ENCODE measurements around the gene PPAN.

Gene PPAN

DNA sequence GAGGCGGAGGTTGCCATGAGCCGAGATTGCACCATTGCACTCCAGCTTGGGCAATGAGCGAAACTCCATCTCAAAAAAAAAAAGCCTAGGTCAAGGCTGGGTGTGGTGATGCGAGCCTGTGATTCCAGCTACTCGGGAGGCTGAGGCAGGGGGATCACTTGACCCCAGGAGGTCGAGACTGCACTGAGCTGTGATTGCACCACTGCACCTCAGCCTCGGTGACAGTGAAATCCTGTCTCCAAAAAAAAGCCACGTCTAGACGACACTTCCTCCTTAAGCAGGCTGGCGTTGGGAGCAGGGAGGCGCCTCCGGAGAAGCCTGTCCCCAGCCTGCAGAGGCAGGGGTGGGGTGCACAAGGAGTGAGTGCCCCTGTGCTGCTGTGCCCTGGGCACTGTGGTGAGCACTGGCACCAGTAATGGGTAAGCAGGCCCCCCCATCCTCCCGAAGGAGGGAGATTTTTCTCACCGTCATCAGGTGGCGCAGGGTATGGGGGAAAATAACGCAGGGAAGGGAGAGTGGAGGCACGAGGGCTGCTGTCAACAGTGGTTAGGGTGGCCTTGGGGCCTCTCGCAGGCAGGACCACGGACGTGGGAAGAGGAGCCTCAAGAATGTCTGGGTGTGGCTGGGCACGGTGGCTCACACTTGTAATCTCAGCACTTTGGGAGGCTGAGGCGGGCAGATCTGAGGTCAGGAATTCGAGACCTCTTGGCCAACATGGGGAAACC is 6.0 kb downstream of the PPAN start:
- intact Hi-C loops (cut with DNase I), result no loop called here
- peak in 1 of 10 donors; percentile 73 for DNase-seq

DNA sequence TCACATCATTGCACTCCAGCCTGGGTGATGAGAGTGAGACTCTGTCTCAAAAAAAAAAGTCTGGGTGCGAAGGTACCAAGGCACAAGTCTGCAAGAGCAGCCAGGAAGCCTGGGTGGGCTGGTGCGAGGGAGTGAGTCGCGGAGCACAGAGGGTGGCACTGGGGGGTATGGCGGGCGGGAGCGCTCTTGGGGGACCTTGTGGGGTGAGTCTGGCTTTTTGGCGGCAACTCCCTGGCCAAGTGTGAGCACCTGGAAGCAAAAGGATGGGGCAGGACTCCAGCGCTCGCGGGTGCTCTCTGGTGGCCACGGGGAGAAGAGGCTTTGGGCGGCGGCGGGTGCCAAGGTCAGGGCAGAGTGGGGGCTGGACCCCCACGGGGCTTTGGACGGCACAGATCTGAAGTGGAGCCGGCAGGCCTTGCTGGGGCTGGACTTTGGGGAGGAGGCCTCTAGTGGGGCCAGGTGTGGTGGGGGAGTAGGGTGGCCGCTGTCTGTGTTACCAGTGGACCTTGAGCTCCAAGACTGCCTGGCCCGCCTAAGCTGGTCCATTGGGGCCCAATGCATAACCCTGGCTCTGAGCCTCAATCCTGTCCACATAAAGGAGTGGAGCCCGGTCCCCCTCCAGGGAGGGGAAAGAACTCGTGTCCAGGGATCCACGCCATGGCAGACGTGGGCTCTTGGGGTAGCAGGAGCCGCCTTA is 6.9 kb downstream of the PPAN start:
- intact Hi-C loops (cut with DNase I), result no loop called here
- peak in 4 of 10 donors; percentile 30 to 91 (median 59) for DNase-seq

DNA sequence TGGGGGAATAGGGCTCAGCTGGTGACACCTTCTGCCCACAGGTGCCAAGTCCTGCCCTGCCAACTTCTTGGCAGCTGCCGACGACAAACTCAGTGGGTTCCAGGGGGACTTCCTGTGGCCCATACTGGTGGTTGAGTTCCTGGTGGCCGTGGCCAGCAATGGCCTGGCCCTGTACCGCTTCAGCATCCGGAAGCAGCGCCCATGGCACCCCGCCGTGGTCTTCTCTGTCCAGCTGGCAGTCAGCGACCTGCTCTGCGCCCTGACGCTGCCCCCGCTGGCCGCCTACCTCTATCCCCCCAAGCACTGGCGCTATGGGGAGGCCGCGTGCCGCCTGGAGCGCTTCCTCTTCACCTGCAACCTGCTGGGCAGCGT is 7.4 kb downstream of the PPAN start:
- intact Hi-C loops (cut with DNase I), result no loop called here
- peak in 1 of 10 donors; percentile 82 for DNase-seq

DNA sequence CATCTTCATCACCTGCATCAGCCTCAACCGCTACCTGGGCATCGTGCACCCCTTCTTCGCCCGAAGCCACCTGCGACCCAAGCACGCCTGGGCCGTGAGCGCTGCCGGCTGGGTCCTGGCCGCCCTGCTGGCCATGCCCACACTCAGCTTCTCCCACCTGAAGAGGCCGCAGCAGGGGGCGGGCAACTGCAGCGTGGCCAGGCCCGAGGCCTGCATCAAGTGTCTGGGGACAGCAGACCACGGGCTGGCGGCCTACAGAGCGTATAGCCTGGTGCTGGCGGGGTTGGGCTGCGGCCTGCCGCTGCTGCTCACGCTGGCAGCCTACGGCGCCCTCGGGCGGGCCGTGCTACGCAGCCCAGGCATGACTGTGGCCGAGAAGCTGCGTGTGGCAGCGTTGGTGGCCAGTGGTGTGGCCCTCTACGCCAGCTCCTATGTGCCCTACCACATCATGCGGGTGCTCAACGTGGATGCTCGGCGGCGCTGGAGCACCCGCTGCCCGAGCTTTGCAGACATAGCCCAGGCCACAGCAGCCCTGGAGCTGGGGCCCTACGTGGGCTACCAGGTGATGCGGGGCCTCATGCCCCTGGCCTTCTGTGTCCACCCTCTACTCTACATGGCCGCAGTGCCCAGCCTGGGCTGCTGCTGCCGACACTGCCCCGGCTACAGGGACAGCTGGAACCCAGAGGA is 7.9 kb downstream of the PPAN start:
- DNase-seq, result peak in 1 of 10 donors; percentile 78
- intact Hi-C loops (cut with DNase I), result no loop called here

DNA sequence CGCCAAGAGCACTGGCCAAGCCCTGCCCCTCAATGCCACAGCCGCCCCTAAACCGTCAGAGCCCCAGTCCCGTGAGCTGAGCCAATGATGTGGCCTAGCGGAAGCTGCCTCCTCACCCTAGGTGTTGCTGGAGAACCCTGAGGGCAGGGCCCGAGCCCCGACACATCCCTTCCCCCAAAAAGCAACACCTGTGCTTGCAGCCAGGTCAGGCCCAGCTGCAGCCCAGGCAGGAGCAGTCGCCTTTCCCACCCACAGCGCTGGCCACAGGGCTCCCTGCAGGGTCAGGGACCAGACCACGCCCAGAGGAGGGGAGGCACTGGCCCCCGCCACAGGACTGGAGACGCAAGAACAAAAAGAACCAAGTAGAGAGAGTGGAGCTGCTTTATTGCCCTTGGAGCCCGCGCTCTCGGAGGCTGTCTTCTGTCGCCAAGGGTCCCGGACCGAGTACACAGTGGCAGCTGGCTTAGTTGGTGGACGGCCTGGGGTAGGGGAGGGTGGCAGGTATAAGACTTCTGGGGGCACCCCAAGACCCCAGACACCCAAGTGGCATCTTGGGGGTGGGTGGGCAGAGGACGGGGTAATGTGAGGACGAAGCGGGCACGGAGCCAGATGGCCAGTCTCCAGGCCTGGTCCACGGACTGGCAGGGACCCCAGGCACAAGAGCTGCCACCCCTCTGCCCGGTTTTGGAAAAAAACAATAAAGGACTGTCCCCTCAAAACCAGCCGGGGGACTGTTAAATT is 8.7 kb downstream of the PPAN start:
- intact Hi-C loops (cut with DNase I), result loop anchor here (5.0 kb wide), 1 partner anchor 137 kb away; the partner anchor contains the start of gene MRPL4
- DNase-seq, result peak in 1 of 10 donors; percentile 79

DNA sequence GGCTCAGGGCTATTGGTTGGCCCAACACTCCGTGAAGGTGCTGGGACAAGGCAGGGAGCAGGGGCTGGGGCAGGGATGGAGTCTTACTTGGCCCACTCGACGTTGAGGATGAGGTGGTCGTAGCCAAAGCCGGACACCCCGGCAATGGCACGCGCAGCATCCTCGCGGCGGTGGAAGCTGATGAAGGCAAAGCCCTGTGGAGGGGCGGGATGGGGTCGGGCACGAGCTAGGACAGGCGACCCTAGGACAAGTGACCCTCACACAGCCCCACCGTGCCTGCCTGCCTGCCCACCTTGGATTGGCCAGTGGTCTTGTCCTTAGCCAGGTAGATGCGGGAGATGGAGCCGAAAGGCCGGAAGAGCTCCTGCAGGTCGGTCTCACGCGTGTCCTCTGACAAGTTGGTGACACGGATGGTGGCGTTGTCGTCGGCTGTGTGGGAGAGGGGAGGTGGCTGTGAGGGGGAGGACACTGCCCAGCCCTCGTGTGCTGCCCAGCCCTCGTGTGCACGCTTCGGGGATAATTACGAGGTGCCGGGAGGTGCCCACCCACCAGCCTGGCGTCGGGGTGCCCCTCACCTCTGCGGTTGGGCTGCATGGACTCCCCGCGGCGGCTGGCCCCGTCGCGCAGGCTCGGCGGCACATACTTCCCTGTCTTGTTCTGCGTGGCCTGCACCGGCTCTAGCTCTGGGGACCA is 9.4 kb downstream of the PPAN start:
- intact Hi-C loops (cut with DNase I), result loop anchor here (5.0 kb wide), 1 partner anchor 137 kb away; the partner anchor contains the start of gene MRPL4
- DNase-seq, result peak in 1 of 10 donors; percentile 79

DNA sequence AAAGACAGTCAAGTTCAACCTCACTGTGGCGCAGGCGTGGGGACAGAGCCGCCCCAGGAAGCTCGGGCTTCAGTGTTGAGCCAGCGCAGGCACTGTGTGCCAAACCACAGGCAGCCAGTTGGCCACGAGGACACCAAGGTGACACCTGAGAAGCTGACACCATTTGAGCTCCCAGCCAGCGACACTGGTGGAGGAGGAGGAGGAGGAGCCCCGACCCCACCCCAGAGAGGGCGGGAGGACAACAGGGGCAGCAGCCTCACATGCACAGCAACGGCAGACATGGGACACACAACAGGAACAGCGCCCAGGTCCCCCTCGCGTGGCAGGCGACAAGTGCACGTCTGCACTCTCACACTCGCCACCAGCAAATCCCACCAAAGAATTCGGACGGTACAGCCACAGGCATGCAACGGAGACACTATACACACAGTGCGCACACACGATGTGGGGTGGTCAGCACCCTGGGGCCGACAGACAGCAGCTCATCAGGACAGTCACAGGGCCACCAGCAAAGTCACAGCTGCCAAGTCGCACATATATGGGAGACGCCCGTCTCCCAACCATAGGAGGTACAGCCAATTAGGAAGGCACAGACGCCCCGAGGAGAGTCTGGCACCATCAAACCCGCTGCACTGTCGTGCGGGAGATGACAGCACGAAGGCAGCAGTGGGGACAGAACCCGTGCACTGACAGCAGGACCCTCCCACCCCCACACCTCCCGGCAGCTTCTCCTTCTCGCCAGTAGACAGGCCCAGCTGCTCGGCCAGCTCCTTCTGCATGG is 10.1 kb downstream of the PPAN start:
- intact Hi-C loops (cut with DNase I), result loop anchor here (5.0 kb wide), 1 partner anchor 136 kb away; the partner anchor contains the start of gene MRPL4
- peak in 1 of 10 donors; percentile 79 for DNase-seq

DNA sequence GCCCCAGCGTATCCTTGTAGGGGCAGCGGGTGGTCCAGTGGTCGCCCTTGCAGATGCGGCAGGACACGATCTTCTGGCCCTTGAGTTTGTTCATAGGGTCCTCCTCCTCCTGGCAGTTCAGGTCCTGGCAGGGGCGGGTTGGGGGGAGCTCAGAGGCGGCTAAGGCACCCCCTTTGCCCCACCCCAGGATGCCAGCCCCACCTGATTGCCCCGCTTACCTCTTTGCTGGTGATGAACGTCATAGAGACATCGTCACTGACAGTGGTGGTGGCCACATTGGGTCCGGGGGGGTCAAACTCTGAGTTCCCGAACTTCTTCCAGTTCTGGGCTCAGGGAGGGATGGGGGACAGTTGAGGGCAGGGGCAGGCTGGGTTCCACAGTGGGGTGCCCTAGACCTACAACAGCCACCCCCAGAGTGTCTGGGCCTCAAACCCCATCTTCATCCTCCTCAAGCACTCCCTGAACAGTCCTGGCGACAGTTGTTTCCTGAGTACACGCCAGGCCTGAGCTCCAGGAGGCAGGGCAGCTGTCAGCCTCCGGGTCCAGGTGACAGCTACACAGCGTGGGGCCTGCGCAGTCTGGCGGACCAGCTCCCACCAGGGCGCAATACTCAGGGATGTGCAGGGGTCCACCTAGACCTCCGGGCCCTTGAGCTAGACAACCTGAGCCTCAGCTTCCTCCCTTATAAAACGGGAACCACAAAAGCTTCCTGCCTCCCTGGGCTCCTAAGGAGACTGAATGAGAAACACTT is 10.9 kb downstream of the PPAN start:
- DNase-seq, result peak in 1 of 10 donors; percentile 70
- intact Hi-C loops (cut with DNase I), result loop anchor here (5.0 kb wide), 1 partner anchor 135 kb away; the partner anchor contains the start of gene MRPL4

DNA sequence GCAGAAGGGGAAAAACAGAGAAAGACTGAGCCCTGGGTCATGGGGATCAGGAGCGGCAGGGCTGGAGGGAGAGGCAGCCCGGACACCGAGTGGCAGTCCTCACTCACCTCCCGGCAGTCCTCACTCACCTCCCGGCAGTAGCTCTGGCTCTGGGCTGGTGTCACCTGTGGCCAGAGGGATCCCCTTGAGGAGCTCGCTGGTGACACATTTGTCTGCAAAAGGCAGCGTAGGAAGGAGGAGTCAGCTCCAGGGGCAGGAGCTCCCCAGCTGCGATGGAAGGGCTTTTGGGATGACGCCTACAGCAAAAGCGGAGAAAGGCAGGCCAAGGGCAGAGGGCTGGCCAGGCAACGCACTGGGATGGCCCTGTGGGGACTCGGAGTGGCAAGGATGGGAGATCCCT is 12.8 kb downstream of the PPAN start:
- intact Hi-C loops (cut with DNase I), result loop anchor here (5.0 kb wide), 1 partner anchor 133 kb away; the partner anchor contains the start of gene MRPL4
- peak in 1 of 10 donors; percentile 52 for DNase-seq

DNA sequence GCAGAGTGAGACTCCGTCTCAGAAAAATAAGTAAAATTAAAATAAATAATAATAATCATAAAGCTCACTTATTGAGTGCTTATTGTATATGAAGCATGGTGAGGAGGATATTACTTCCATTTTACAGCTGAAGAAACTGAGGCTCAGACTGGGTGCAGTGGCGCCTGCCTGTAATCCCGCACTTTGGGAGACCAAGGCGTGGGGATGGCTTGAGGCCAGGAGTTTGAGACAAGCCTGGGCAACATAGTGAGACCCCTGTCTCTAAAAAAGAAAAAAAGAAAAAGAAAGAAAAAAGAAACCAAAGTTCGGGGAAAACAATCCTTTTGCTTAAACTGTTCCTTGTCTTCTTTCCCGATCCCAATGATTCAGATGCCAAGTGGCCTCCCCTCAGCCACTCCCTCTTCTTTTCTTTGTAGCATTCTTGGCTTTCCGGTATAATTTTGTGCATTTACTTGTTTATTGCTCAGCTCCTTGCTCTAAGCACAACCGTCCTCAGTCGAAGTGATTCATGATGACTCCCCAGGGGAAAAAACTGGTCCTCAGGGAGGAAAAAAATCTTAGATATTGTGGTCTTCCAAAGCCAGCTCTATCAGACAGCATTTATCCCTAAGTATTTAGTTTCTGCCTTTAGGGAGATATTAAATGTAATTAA is 14.5 kb downstream of the PPAN start:
- no peak for DNase-seq
- intact Hi-C loops (cut with DNase I), result no loop called here

DNA sequence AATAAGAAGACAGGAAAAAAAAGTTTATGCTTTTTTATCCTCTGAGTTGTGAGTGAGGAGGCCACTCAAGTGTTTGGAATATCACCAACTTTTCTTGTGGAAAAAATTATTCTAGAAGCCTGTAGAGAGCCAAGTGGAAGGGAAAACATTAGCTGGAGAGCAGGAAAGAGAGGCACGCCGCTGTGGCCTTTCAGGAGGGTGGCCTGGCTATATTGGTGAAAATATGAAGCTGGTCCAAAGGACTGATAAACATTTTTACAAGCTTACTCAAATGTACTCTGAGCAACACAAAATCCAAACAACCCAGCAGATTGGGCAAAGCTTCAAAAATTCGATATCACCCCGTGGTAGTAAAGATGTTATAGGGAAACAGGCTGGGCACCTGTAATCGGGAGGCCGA is 15.9 kb downstream of the PPAN start:
- intact Hi-C loops (cut with DNase I), result no loop called here
- no peak for DNase-seq

DNA sequence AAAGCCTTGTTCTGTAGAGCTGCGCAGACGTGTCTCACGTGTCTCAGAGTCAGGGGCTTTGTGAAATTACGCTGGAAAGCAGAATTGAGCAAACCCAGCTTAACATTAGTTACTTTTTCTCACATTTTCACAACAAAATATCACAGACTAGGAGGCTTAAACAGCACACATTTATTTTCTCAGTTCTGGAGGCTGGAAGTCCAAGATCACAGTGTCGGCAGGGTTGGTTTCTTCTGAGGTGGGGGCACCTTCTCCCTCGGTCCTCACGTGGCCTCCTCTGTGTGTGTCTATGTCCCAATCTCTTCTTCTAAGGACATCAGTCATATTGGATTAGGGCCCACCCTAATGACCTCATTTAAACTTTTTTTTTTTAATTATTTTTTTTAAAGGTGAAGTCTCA is 18.3 kb downstream of the PPAN start:
- intact Hi-C loops (cut with DNase I), result no loop called here
- no peak for DNase-seq

DNA sequence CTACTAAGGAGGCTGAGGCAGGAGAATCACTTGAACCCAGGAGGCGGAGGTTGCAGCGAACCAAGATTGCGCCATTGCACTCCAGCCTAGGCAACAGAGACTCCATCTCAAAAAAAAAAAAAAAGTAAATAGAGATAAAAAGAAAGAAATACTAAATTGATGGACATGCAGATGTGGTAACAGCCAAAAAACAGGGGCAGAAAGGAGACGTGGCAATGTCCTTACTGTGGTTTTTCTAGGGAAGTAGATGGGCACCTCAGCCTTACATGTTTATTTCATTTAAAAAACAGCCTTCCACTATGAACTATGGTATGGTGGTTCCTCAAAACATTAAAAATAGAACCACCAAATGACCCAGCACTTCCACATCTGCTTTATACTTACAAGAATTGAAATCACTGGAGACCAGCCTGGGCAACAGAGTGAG is 20.1 kb downstream of the PPAN start:
- no peak for DNase-seq
- intact Hi-C loops (cut with DNase I), result no loop called here

DNA sequence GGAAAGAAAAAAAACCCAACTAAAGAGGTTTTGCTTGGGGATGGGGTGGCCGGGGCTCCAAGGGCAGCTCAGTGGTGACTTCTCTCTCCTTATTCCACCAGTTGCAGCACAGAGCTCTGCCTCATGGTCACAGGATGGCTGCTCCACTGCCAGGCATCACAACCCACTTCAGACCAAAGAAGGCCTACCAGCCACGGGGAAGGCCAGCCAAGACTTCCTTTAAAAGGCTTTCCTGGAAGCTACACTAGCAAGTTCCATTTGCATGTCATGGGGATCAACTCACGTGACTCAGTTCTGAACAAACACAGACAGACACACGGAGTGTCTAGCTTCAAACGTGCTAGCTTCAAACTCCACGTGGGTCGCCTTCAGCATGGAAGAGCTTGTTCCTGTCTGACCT is 26.7 kb downstream of the PPAN start:
- intact Hi-C loops (cut with DNase I), result no loop called here
- DNase-seq, result peak in 1 of 10 donors; percentile 52

DNA sequence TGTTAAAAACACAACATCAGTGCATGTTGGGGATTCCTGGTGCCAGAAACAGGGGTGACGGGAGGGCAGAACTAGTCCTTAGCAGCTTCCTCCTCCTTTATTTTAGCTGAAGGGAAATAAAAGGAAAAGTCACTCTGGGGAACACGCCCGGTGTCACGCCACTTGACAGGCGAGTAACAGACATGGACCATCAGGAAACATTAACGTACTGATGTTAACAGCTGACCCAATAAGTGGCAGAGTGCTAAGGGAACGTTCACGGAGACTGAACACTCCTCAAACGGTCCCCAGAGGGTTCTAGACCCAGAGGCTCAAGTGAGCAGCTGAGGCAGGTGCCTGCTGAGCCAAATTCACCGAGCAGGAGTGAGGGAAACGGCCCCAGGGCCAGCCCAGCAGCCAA is 27.4 kb downstream of the PPAN start:
- intact Hi-C loops (cut with DNase I), result no loop called here
- DNase-seq, result no peak

DNA sequence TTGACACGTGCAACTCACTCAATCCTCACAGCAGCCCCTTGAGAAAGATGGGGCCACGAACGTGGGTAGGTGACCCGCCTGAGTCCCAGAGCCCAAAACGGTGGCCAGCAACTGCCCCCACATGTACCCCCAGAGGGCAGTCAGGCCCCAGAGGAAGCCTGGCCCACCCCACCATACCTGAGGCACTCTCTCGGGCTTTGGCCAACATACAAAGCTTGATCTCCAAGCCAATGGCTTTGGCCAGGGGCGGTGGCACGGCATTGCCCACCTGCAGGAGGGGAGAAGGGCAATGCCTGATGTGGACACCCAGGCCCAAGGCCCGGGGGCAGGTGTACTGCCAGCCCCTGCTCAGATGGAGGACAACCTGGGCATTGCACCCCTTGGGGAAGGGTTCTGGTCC is 27.9 kb downstream of the PPAN start:
- intact Hi-C loops (cut with DNase I), result no loop called here

DNA sequence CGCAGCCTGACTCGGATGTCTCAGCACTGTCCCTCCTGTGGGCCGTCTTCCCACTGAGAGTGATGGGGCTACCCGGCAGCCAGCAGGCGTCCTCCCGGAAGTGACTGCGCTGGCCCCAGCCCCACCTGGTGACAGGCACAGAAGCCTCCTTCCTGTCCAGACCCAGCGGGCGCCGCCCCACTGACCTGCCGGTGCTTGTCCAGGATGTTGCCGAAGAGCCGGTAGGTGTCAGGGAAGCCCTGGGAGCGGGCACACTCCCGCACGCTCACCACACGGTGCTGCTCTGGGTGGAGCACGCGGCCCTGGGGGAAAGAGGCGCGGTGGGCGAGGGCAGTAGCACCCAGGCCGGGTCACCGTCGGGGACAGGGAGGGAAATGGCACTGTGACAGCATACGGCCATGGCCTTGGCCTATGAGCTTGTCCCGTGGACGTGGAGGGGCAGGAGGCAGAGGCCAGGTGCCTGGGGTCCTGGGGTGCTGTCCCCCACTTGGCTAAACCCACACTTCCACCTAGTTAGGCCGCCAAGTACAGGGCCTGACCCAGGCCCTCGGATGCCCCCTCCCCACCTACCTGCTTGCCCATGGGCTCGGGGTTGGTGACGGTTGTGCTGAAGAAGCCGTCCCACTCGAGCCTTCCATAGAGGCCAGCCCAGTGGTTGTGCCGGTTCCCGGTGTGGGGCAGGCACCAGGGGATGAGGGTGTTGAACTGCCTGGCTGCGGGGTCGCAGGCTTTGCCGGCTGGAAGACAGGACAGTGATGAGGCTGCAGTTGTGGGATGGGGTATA is 29.6 kb downstream of the PPAN start:
- intact Hi-C loops (cut with DNase I), result no loop called here
- no peak for DNase-seq

More for the DNA sequence above, 27.9 kb downstream of the PPAN start:
- no peak for DNase-seq

Measured in posterior cingulate gyrus (tissue), 11 donors.